HG02852 (cell line): ENCODE measurements around the gene MGA.

Source experiments
- ATAC-seq: cut with Tn5 transposase; IDR thresholded peaks from one replicate; pipeline ENCODE4 v1.9.1; 2021; ENCODE audit warnings: mild to moderate bottlenecking, moderate library complexity; ENCODE audit not compliant: unreplicated experiment

MGA gene

DNA sequence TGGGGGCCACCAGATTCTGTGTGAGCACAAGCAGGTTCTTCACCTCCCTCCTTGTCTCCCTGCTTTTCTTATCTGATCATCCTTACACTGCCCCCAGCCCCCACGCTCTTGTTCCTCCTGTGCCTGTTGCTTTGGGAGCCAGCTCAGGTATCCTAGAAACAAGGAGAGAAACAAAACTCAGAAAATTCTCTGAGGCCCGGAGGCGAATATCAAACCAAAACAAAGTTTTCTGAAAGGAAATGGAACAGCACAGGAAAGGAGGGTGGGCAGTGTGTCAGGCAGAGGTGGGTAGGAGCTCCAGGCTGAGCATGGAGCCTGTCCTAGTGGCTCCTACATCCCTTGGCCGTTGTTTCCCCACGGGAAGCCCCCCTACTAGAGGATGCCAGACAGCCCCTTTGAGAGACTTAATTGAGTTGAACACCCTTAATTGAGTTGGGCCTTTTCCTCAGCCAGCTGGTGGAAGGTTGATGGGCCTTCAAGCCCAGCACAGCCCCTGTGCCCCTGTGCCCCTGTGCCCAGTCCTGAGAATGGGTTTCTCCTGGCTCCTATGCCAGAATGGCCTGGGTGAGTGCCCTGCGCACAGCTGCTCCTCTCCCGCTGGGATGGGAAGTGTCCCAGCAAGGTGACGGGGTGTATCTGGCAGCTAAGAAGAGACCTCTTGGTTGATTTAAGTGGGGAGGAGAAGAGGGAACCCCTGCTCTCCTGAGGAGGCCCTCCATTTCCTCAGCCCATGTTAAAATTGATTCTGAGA is 144.9 kb downstream of the MGA start:
- ATAC-seq = no peak

DNA sequence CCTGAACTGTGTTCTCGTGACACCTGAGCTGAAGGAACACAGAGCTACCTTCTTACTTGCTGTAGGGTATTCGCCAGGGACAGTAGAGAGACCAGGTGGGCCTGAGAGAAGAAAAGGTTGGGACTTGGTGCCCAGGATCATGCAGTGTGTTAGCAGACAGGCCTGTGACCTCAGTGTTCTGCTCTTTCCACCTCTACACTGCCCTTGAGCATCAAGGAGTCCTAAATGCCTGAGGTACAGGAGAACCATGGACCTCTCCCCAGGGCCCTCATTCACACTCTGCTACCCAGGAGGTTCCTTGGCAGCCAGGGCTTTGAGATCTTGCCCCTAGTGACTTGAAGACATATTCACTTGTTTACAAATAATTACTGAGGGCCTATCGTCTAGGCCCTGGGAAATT is 145.5 kb downstream of the MGA start:
- no peak for ATAC-seq

DNA sequence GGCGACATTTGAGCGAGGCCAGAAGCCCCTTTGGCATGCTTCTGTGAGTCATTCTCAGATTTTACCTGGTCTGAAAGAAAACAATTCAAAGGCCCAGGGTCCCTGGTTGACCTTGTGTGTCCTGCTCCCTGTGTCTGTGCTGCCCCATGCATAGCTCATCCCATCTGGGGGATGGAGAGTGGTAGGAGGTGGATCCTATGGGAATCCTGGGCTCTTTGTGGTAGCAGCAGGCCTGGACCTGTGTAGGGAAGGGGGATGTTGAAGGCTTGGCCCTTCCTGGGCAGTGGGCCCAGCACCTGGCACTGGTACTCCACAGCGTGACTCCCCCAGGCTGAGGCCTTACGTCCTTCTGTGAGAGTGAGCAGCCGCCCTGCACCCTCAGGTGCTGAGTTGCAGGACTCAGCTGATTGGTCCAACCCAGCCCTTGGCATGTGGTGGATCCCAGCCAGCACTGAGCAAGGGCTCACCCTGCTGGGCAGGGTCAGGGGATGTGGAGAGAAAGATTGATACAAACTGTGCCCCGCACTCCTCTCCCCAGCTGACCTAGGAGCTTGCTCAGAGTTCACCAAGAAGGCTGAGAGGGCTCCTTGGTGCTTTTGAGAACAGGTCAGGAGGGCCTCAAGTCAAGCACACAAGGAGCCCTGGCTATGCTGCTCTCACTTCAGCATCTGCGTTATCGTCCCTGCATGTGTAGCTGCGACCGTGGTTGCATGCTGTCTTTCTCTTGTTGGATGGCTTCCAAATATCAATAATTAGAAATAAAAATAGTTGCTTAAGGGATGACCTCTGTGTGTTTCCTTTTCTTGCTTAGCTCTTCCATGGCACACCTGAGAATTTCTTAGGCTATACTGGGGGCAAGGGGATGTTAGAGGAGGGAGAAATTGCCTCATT is 146.3 kb downstream of the MGA start:
- no peak for ATAC-seq

DNA sequence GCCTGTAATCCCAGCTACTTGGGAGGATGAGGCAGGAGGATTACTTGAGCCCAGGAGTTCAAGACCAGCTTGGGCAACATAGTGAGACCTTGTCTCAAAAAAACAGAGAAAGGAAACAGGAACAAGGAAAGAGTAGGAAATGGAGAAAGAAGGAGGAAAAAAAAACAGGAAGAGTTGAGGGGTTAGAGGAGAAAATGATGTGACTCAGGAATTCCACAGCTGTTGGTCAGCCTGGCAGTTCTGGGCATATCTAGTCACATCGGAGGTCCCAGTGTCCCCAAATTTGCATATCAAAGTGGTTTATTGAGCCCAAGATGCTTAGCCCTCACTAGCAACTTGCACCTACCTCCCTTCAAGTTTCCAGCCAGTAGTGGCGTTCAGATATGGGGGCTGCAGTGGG is 148.9 kb downstream of the MGA start:
- ATAC-seq = no peak

DNA sequence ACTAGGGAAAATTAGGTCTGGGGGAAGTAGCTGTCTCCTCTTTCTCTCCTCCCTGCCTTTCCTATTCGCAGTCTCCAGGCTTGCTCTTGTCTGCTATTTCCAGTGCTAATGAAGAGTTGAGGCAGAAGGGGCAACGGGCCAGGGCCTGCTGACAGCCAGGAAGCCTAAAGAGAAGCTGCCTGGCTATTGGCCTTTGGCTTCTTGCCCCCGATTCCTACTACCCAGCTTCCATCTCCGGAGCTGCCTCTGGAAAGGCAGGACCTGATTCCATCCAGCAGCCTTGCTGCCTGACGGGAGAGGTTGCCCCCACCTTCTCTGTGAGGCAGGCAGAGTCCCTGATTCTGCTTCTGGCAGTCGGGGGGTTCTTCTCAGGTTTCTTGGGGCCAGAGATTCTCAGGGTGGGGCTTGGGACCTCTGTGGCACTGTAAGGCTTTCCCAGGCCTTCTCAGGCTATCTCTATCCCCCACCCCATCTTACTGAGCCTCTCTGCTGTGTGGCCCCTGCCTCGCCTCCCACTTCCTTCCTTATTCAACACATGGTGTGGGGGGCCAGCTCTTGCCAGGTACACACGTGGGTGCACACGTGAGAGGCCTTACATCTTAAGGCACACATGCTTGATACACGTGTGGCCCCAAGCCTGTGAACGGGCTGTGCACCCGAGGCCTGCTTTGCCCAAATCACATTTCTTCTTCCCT is 149.5 kb downstream of the MGA start:
- ATAC-seq = no peak

DNA sequence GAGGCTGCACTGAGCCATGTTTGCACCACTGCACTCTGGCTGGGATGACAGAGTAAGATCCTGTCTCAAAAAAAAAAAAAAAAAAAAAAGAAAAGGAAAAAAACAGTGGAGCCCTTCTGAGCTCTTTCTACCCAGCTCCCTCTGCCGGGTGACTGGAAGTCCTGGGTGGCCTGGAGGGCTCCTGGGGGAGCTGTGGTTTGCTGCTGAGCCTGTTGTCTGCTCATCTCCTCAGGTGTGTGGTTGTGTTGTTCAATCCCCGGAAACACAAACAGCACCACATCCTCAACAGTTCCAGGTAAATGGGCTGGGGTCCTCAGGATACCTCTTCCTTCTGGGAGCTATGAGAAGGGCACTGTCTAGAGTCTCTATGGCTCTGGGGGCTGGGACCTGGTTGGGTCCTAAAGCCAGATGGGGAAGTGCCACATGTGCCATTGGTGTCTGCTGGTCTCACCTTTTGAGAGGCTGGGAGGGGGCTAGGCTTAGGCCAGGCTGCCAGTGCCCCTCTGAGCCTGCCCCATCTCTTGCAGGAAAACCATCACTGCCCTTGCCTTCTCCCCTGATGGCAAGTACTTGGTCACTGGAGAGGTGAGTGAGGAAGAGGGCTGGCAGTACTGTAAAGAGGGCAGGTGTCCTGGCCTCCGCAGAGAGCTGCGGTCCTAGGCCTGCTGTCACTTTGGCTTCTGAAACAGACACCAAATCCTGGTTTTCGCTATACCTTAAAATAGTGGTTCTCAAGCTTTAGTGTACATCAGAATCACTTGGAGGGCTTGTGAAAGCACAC is 150.6 kb downstream of the MGA start:
- ATAC-seq = no peak

DNA sequence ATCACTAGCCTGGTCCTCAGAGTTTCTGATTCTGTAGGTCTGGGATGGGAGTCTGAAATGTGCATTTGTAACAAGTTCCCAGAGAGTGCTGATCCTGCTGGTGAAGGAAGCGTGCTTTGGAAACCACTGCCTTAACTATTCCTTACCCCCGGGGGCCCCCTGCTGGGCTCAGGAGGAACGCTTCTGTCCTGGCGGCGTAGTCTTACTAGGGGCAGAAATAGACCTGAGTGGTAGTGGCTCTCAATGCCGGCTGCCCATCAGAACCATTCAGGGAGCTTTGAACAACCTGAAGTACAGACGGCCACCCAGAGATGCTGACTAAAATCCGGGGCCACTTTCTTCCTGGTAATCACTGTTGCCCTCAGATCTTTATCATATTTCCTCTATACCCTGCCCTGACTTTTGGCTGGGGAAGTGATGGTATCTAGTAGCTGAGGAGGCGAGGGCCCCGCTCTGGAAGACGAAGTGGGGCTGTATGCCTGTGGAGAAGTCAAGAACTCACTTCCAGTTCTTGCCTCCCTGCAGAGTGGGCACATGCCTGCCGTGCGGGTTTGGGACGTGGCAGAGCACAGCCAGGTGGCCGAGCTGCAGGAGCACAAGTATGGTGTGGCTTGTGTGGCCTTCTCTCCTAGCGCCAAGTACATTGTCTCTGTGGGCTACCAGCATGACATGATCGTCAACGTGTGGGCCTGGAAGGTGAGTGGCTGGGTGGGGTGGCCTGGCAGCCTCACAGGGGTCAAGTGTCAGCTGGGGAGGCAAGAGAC is 151.4 kb downstream of the MGA start:
- ATAC-seq = no peak

DNA sequence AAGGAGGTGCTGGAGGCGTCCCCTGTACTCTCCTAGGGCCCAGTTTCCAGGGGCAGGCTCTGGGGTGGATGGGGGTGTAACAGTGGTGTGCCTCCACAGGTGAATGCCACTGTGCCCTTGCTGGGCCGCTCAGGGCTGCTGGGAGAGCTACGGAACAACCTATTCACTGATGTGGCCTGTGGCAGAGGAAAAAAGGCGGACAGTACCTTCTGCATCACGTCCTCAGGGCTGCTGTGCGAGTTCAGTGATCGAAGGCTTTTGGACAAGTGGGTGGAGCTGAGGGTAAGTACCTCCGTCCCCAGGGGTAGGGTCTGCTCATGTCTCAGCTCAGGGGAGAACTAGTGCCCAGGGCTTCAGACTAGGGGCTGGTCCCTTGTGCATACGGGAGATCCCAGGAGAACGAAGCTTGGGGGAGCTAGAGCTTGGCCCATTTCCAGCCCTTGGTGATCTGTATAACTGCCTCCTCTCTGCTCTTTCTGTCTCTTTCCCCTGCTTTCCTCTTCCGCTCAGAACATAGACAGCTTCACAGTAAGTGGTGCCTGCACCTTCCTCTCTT is 152.7 kb downstream of the MGA start:
- ATAC-seq = no peak

DNA sequence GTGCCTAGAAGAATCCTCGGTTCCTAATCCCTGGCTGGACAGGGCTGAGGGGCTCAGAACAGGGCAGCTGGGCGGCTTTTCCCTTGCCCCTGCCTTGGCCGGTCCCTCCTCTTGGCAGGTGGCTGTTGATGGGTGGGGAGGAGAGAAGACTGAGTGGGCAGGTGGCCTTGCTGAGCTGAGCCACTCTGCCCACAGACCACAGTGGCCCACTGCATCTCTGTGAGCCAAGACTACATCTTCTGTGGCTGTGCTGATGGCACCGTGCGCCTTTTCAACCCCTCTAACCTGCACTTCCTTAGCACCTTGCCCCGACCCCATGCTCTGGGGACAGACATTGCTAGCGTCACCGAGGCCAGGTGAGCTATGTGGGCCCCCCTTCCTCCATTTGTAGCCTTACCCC is 153.2 kb downstream of the MGA start:
- no peak for ATAC-seq

DNA sequence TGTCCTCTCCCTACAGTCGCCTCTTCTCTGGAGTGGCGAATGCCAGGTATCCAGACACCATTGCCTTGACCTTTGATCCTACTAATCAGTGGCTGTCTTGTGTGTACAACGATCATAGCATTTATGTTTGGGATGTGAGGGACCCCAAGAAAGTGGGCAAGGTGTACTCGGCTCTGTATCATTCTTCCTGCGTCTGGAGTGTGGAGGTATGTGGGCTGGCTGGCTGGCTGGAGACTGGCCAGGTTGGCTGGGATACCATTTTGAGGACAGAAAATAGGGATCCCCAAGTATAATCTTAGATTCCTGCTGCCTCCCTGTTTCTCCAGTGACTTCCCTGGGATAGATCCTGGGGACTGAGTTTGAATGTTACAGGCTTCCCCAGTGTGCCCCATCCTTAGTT is 154.3 kb downstream of the MGA start:
- ATAC-seq = no peak

DNA sequence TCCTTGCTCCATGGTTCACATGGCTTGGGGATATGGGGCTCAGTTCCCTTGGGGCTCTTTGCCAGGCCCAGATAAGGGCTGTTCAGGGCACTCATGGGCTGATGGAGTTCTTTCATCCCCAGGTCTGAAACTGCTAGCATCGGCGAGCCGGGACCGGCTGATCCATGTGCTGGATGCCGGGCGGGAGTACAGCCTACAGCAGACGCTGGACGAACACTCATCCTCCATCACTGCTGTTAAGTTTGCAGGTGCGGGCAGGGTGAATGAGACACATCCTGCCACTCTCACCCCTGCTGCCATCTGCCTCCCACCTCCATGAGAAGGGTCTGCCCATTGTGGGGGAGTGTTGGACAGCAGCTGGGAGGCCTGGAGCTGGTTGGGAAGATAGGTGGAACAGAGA is 156.6 kb downstream of the MGA start:
- no peak for ATAC-seq

DNA sequence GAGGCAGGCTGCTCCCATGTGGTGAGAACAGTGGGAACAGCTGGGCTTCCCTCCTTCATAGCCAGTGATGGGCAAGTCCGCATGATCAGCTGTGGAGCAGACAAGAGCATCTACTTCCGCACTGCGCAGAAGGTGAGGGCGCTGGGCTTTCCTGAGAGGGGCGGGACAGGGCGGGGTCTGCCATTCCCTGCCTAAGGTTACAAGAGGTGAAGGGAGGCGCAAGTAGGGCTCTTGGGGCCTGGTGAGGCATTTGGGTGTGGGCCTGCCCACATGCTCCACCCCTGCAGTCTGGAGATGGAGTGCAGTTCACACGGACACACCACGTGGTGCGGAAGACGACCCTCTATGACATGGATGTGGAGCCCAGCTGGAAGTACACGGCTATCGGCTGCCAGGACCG is 157.1 kb downstream of the MGA start:
- no peak for ATAC-seq

DNA sequence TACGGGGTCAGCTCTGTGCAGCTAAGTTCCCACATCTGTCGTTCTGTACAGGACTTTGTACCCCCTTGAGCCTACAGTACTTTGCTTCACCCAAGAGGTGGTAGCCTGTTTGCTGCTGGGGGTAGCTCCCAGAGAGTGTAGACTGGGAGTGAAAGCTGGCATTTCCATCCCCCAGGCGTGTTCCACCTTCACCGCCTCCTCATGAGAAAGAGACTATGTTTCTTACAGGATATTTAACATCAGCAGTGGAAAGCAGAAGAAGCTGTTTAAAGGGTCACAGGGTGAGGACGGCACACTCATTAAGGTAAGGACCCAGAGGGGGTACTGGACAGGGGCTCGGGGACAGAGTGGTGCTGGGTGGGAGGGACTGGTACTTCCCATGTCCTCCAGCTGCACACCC is 157.6 kb downstream of the MGA start:
- ATAC-seq = no peak

DNA sequence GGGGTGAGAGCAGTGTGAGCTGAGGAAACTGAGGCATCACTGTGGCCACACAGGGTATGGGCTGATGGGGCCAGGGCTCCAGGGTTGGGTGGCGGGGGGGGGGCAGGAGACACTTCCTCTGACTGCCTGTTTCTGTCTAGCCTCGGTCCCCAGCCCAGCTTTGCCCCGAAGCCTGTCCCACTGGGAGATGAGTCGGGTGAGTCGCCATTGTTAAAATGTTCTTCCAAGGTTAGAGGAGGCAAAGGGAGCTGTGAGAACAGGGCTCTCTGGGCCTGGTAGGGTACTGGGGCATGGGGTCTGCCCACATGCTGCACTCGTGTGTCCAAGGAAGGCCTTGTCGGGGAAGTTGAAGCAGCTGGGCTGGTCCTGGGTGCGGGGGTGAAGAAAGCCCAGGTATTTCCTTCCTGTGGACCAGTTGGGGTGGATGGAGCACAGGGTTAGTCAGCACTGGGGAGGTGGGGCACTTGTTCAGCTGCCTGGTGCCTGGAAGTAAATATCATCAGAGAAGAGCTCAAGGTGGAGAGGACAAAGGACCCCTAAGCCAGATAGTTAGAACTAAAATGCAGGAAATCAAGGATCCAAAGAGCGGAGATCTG is 159.3 kb downstream of the MGA start:
- no peak for ATAC-seq

DNA sequence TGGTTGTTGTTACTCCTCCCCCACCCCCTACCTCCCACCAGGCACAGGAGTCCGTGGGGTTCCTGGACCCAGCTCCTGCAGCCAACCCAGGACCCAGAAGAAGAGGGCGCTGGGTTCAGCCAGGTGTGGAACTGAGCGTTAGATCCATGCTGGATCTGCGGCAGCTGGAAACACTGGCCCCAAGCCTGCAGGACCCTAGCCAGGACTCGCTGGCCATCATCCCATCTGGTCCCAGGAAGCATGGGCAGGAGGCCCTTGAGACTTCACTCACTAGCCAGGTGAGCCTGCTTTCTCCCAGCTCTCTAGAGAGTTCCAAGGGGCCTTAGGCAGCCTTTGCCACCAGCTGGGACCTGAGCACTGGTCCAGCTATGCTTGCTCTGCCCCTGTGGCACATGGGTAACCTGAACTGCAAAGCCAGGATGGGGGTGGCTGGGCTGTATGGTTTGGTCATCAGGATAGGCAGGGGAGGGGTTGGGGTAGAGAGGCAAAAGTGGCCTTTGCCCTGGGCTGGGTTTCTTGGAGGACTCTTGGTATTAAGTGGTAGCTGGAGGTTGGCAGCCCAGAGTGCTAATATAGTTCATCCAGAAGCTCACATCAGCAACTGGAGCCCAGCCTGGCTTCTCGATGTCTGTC is 160.7 kb downstream of the MGA start:
- ATAC-seq = no peak

DNA sequence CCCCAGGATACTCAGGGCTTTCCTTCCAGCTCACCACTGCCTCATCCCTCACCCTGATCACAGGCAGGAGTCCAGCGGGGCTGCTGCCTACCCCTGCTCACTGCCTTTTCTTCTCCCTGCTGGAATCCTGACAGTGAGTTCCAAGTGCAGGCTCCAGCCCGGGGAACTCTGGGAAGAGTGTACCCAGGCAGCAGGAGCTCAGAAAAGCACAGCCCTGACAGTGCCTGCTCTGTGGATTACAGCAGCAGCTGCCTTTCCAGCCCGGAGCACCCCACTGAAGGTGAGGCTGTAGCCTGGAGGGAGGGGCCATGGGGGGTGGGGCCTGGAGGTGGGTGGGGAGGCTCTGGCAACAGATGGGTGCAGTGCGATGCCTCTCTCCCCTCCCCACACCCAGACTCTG is 161.6 kb downstream of the MGA start:
- no peak for ATAC-seq

DNA sequence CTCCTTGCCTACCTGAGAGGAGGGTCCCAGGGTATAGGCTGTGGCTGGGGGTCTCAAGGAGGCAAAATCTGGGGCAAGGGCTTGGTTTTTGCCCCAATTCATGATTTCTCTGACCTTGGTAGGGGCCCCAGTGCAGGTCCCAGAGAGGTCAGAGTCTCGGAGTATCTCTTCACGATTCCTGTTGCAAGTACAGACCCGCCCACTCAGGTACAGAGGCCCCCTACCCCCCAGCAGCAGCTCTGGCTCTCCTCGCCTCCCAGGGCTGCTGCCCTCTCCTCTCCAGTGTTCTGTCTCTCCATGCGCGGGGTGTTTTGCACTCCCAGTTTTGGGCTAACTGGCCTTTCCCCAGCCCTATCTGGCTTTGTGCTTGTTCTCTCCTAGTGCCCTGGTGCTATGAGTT is 162.3 kb downstream of the MGA start:
- ATAC-seq = no peak
